H1 (cell line): ENCODE results near the gene TLR9. TPM values are rescaled to one million over a fixed set of nuclear protein-coding genes. Genes with fewer than 3 reads are reported as not detected.

Experiments
- polyA plus RNA-seq, 7 experiments: library from polyadenylated mRNA; depleted of rRNA in 3 of 7; stranded (reverse) in 5 of 7; unstranded in 2 of 7; fragments of >200 nt in 5 of 7; fragments of 200-250 nt in 2 of 7; gene quantifications; 1 replicate in 5 of 7; 2 replicates in 1 of 7; 4 replicates in 1 of 7; pipeline versions ENCODE4 v1.2.1 to v1.2.3, GENCODE V29; 2011 to 2013; ENCODE audit warnings: missing spikeins in 2 of 7, mixed read lengths in 2 of 7
- total RNA-seq: library from RNA; stranded (reverse); fragmentation: NEBNext Ultra II Directional; extraction: Animal tissue kit (Norgen Biotek cat#: 25700); gene quantifications from 2 replicates; pipeline ENCODE4 v1.2.1, GENCODE V29; 2021
- TF ChIP-seq, protein P1 (sequence below): IDR thresholded peaks from 2 replicates; pipeline ENCODE4 v1.6.1; 2011; ENCODE audit warnings: low read depth, mild to moderate bottlenecking, low read length; ENCODE audit not compliant: insufficient read depth

The TLR9 gene
- total and polyA plus RNA-seq, 2 of the 8 experiments (the other 6 are each of a cell fraction or from before 2014, with no cell fraction given), result 0.05 TPM; not detected in 1

DNA sequence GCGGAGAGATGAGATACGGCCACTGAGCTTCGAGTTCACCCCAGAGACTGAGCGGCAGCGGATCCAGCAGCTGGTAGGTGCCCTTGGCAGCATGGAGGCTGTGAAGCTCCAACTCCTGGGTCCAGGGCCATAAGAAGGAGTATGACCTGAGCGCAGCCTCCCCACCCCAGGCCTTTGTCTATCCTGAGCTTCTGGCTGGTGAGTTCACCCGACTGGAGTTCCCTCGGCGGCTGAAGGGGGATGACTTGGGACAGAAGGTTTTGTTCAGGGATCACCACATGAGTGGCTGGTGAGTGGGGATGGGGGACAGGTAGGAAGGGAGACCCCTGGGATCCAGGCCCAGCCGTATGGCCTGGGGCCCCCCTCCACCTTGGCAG lies 22.7 kb upstream of the TLR9 start (continued):
- TF ChIP-seq, protein P1, sequence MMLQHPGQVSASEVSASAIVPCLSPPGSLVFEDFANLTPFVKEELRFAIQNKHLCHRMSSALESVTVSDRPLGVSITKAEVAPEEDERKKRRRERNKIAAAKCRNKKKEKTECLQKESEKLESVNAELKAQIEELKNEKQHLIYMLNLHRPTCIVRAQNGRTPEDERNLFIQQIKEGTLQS, result no peak
